GM12872 (cell line): ENCODE results near the gene OR5P2.

ENCODE experiments used
- CTCF ChIP-seq: IDR thresholded peaks from 3 replicates; pipeline ENCODE4 v1.5.1; 2011; ENCODE audit warnings: low read depth, mild to moderate bottlenecking, low read length, moderate library complexity; ENCODE audit not compliant: insufficient read depth

The OR5P2 gene

DNA sequence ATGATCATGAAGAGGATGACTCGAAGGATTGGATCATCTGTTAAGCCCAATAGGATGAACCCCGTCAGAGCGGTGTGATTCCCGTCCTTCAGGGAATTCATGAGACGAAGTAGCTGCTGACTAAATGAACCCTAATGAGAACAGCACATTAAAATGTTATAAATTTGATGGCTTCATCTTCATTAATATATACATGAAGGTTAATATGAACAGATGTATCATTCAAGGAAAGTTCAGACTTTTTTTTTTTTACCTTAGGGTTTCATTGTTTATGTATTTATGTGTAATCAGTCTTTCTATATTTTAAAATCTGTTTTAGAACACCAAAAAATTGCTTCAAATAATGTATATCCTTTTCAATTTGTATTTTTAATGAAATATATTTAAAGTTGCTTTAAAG, at the start of gene OR5P2:
OR5P2 (minus strand) TSS at position 101 of the 400 bp plus-strand sequence; CDS start at position 101, 0 bp downstream.
- TF ChIP-seq CTCF, result no peak

GRCh38 chr11:7846003-7846402, 49.3 kb upstream of the OR5P2 start:
- TF ChIP-seq CTCF, result no peak

- no peak for TF ChIP-seq CTCF
Observed at GRCh38 chr11:7844986-7845385, 48.2 kb upstream of the OR5P2 start.

DNA sequence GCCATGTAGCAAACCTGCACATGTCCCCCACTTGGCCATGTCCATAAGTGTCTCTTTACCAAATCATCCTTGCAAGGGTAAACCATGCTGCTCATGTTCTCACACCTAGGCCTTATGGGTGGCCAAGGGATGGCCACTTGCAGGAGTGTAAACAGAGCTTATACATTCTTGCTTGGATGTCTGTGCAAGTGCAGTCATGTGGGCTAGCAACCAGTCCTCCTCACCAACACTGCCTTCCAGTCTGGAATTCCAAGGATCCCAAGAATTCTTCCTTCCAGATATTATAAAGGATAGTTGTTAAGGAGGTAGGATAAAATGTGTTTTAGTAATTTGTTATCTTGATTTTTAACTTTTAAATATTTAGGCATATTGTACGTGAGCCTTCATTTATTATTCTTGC, 47.8 kb upstream of the OR5P2 start:
- TF ChIP-seq CTCF, result no peak

- no peak for TF ChIP-seq CTCF
Observed at GRCh38 chr11:7840578-7840977, 43.8 kb upstream of the OR5P2 start.

DNA sequence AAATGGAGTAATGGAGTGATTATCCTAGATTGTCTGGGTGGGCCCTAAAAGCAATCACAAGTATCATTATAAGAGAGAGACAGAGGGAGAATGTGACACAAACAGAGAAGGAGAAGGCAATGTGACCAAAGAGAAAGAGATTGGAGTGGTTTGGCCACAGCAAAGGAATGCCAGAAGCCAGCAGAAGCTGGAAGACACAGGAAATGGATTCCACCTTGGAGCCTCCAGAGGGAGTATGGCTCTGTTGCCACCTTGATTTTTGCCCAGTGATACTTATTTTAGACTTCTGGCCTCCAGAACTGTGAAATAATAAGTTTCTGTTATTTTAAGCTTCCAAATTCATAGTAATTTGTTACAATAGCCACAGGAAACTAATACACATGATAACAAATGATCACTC, 36.8 kb upstream of the OR5P2 start:
- TF ChIP-seq CTCF, result no peak

DNA sequence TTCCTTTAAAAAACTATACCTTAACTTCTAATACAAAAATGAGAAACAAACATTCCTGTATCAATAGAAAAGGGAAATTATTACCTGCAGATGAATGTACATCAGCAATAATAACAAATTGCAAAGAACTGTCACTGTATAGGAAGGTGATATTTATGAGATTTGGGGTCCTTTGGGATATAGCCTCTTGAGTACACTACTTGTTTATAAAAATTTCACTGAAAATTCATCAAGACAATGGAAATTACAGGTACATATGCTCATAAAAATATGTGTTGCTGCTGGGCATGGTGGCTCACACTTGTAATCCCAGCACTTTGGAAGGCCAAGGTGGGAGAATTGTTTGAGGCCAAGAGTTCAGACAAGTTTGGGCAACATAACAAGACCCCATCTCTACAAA, 34.0 kb upstream of the OR5P2 start, which contains the start of gene OR5P3:
OR5P3 (minus strand) TSS at position 101 of the 400 bp plus-strand sequence.
- TF ChIP-seq CTCF, result no peak

DNA sequence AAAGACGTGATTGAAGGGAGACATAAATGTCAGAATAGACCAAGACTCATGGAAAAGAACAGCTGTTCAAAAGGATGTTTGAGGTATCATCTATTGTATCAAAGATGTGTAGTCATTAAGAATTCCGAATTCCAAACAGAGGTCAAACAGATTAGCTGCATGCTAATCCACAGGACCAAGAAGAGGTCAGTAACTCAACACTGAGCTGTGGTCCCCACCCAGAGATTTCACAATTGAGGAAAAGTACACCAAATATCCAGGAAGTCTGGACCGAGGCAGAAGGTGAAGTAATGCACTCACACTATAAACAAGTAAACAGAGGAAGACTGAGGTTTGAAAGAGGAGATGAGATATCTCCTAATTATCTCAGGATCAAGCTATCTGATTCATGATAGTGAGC, 29.6 kb upstream of the OR5P2 start:
- TF ChIP-seq CTCF, result no peak
